H1 (cell line): ENCODE data around the gene RHBDD1. TPM values are rescaled to one million over a fixed set of nuclear protein-coding genes. Genes with fewer than 3 reads are reported as not detected.

ENCODE experiments used
- KDM1A ChIP-seq: fragments of 200-600, 300-600 bp; sonication (generic); IDR thresholded peaks from 2 replicates; pipeline ENCODE4 v1.7.1; 2016; ENCODE audit warnings: mild to moderate bottlenecking, low read length, borderline replicate concordance
- SP1 ChIP-seq: IDR thresholded peaks from 2 replicates; pipeline ENCODE4 v1.6.1; 2011; ENCODE audit warnings: low read depth, low read length
- polyA plus RNA-seq, 7 experiments: library from polyadenylated mRNA; depleted of rRNA in 3 of 7; stranded (reverse) in 5 of 7; unstranded in 2 of 7; fragments of >200 nt in 5 of 7; fragments of 200-250 nt in 2 of 7; gene quantifications; 1 replicate in 5 of 7; 2 replicates in 1 of 7; 4 replicates in 1 of 7; pipeline versions ENCODE4 v1.2.1 to v1.2.3, GENCODE V29; 2011 to 2013; ENCODE audit warnings: missing spikeins in 2 of 7, mixed read lengths in 2 of 7
- total RNA-seq: library from RNA; stranded (reverse); fragmentation: NEBNext Ultra II Directional; extraction: Animal tissue kit (Norgen Biotek cat#: 25700); gene quantifications from 2 replicates; pipeline ENCODE4 v1.2.1, GENCODE V29; 2021

Gene RHBDD1
- total and polyA plus RNA-seq, 2 of the 8 experiments (the other 6 are each of a cell fraction or from before 2014, with no cell fraction given) = 10.5 to 23.1 TPM

- no peak for TF ChIP-seq KDM1A
- no peak for TF ChIP-seq SP1
- TF ChIP-seq, all 59 proteins: peak for 0
Observed at GRCh38 chr2:226882606-226883005, 46.8 kb downstream of the RHBDD1 start (continued).
